Astrocyte (in vitro differentiated cells and primary cell): ENCODE results near the gene KIAA1210.

Source experiments
- CTCF ChIP-seq: IDR thresholded peaks from 2 replicates; pipeline ENCODE4 v1.5.1; 2011; ENCODE audit warnings: low read depth, mild to moderate bottlenecking, inconsistent platforms, low read length, moderate library complexity; ENCODE audit not compliant: insufficient read depth
- EZH2 ChIP-seq: IDR thresholded peaks from 2 replicates; pipeline ENCODE4 v1.6.1; 2012; ENCODE audit warnings: mild to moderate bottlenecking, low read length, inconsistent platforms; ENCODE audit not compliant: insufficient read depth

GRCh38 chrX:119089619-119090018, 38.0 kb downstream of the KIAA1210 start:
- no peak for TF ChIP-seq CTCF
- no peak for TF ChIP-seq EZH2
